GM12875 (cell line): ENCODE measurements around the gene CNTD1.

Source experiments
- H3K4me3 ChIP-seq: one replicate; pipeline ENCODE4 v1.5.1; 2011; ENCODE audit warnings: low read depth, low read length, control low read depth
- TF ChIP-seq, protein P1 (sequence below): IDR thresholded peaks from 2 replicates; pipeline ENCODE4 v1.5.1; 2011; ENCODE audit warnings: low read depth, mild to moderate bottlenecking, control low read depth, inconsistent platforms, low read length, moderate library complexity, borderline replicate concordance; ENCODE audit not compliant: insufficient read depth

CNTD1 gene, protein sequence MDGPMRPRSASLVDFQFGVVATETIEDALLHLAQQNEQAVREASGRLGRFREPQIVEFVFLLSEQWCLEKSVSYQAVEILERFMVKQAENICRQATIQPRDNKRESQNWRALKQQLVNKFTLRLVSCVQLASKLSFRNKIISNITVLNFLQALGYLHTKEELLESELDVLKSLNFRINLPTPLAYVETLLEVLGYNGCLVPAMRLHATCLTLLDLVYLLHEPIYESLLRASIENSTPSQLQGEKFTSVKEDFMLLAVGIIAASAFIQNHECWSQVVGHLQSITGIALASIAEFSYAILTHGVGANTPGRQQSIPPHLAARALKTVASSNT

DNA sequence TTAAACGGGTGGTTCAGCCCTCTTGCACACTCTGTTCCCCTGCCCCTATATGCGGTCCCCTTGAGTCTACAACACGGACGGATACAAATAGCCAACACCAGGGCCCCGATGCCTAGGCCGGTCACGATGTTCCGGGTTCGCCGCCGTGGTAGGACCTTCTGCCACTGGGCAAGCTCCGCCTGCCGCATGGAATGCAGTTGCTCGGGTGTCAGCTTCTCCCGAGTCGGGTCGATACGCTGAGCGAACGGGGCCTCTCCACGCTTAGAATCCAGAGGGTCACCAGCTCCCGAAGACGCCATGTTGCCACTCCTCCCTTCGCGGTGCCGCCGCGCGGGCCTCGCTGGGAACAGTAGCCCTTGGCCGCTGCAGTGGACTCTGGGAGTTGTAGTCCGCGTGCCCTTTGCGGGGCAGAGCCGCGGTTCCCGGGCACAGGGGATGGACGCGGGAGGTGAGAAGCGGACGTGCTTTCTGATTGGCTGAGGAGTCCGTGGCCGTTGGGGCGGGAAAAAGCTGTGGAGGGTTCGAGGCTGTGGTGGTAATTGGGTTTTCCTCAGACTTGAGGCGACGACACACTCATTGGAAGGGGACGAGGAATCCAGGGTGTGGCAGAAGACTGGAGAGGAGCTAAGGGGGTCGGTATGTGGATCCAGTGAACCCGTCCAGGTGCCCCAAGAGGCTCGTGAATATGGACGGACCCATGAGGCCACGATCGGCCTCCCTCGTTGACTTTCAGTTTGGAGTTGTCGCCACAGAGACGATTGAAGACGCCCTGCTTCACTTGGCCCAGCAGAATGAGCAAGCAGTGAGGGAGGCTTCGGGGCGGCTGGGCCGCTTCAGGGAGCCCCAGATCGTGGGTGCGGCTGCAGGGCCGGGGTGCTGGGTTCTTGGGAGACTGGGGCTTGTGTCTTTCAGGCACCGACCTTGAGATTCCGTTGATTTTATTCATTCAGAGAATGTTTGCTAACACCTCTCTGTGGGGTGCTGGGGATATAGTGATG lies at the start of gene CNTD1, which contains the start of gene COA3:
Gene CNTD1, plus strand, starts transcription at position 479 of the 998 bp plus-strand sequence. Its CDS starts 207 bp downstream, at position 686.
Gene COA3, minus strand, starts transcription at position 322 of the 998 bp plus-strand sequence. Its CDS starts 23 bp downstream, at position 299.
- peak within 1 kb of the TSS; percentile 75 for H3K4me3 ChIP-seq
- TF ChIP-seq, protein P1, sequence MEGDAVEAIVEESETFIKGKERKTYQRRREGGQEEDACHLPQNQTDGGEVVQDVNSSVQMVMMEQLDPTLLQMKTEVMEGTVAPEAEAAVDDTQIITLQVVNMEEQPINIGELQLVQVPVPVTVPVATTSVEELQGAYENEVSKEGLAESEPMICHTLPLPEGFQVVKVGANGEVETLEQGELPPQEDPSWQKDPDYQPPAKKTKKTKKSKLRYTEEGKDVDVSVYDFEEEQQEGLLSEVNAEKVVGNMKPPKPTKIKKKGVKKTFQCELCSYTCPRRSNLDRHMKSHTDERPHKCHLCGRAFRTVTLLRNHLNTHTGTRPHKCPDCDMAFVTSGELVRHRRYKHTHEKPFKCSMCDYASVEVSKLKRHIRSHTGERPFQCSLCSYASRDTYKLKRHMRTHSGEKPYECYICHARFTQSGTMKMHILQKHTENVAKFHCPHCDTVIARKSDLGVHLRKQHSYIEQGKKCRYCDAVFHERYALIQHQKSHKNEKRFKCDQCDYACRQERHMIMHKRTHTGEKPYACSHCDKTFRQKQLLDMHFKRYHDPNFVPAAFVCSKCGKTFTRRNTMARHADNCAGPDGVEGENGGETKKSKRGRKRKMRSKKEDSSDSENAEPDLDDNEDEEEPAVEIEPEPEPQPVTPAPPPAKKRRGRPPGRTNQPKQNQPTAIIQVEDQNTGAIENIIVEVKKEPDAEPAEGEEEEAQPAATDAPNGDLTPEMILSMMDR, result no peak

DNA sequence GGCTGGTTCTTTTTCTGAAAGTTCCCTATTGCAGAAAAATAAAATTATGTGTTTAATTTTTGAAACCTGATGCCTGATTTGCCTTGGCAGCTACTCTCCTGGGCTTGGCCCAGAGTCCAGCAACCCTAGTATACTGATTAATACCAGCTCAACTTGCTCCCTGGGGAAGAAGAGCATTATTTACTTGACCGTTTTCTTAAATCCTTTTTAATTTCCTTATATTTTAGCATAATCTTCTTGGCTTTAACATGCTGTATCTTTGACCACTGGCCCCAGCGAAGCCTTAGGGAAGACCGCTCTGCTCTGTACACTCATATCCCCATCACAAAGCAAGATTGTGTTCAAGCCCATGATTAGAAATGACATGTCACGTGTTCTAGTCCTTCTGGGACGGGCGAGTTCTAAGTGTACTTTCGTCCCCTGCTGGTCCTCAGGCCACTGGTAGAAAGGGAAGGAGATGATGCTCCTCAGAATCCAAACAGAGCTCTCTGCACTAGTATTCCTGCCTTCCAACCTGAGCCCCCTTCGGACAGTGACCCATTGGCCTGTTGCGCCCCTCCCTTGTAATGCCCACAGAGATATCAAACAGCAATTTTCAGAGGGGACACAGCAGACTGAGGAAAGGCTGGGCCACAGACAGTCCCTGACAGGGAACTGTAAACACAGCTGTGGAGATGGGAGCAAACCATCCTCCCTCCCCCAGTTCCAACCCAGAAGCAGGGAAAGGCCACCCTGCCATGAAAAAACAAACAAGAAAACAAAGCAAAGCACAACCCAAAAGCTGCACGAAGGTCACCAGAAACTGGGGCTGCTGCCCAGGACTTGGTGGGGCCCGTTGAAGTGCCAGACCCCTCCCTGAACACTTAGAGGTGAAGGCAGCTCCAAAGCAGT lies 49.5 kb upstream of the CNTD1 start:
- TF ChIP-seq, protein P1, result no peak
- no peak overlapping the region for H3K4me3 ChIP-seq

DNA sequence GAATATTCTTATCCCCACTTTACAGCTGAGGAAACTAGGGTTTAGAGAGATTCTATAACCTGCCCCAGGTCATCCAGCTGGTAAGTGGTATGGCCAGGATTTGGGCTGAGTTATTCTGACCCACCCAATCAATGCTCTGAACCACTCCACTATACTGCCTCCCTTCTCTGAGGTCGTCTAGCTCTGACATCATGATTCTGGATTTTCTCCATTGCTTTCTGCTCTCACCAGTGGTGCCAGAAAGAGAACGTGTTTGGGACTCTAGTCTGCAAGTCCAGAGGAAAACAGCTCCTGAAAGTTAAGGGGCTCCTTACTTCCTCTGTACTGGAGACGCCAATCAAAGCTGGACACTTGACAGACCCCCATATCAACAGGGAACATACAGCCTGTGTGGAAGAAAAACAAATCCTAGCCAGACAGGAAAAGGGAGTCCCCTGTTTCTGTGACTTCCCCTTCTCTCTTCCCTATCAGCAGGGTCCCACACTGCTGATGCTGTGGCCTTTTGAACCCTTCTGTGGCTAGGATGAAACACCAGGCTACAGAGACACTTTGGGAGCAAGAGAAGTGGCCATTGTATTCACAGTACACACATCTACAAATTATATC lies 47.8 kb upstream of the CNTD1 start:
- TF ChIP-seq, protein P1, result no peak
- no peak overlapping the region for H3K4me3 ChIP-seq

DNA sequence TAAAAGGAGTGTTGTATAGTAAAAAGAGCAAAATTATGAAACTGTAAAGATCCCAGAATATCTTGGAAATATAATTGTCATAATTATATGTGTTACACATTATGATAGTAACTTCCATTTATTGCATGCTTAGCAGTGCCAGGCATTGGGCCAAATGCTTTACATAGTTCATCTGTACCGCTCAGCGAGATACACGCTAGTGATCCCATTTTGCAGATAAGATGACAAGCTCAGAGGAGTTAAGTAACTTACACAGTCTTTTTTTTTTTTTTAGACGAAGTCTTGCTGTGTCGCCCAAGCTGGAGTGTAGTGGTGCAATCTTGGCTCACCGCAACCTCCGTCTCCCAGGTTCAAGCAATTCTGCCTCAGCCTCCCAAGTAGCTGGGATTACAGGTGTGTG lies 47.0 kb upstream of the CNTD1 start:
- TF ChIP-seq, protein P1, result no peak
- no peak overlapping the region for H3K4me3 ChIP-seq

DNA sequence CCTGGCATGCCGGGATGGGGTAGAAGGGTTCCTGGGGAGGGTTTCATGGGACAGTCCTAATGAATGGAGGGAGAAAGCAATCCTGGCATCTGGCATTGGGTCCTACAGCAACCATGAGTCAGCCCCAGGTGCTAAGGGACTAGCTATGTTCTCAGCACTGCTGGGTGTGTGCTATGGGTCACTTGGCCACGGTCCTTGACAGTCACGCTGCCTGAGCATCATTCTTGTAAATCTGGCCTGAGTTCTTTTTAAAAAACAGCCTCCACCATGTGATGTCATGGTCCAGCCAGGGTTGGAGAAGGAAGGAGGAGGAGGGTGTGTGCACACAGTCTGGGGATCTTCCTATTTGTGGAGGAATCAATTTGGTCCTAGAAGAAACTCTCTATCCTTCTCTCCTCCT lies 43.9 kb upstream of the CNTD1 start:
- H3K4me3 ChIP-seq, result no peak overlapping the region
- TF ChIP-seq, protein P1, result no peak
